HepG2 (cell line): ENCODE results near the gene TGM1. TPM values are rescaled to one million over a fixed set of nuclear protein-coding genes. Genes with fewer than 3 reads are reported as not detected.
A peak's percentile ranks its signal among the peaks of the same experiment; 100 is the strongest.

ENCODE experiments used
- BRF2 ChIP-seq: sonication (generic); formaldehyde crosslinking; IDR thresholded peaks from 2 replicates; pipeline ENCODE4 v1.8.1; 2022; ENCODE audit warnings: mild to moderate bottlenecking, missing genetic modification reagents
- JARID2 ChIP-seq: sonication (generic); formaldehyde crosslinking; IDR thresholded peaks from 2 replicates; pipeline ENCODE4 v1.8.1; 2023; ENCODE audit warnings: missing genetic modification reagents, inconsistent platforms; ENCODE audit not compliant: insufficient replicate concordance
- KMT2B ChIP-seq: IDR thresholded peaks from 2 replicates; pipeline ENCODE4 v1.6.1; 2016; ENCODE audit warnings: missing genetic modification reagents, missing compliant biosample characterization
- LRRFIP1 ChIP-seq: sonication (generic); formaldehyde crosslinking; conservative IDR thresholded peaks from 2 replicates; pipeline ENCODE4 v1.4.0; 2020; ENCODE audit warnings: missing genetic modification reagents
- MIER3 ChIP-seq: IDR thresholded peaks from 2 replicates; pipeline ENCODE4 v1.6.1; 2016; ENCODE audit warnings: missing compliant biosample characterization, borderline replicate concordance
- NKX3-1 ChIP-seq: sonication (generic); formaldehyde crosslinking; IDR thresholded peaks from 2 replicates; pipeline ENCODE4 v1.5.0; 2020; ENCODE audit warnings: missing genetic modification reagents
- NR2F2 ChIP-seq: IDR thresholded peaks from 2 replicates; pipeline ENCODE4 v1.6.1; 2012; ENCODE audit warnings: low read depth, inconsistent platforms, borderline replicate concordance
- SRF ChIP-seq: IDR thresholded peaks from 2 replicates; pipeline ENCODE4 v1.6.1; 2011; ENCODE audit warnings: mild to moderate bottlenecking, low read depth, low read length, moderate library complexity
- TBP ChIP-seq: sonication (generic); formaldehyde crosslinking; IDR thresholded peaks from 2 replicates; pipeline ENCODE4 v1.5.0; 2020; ENCODE audit warnings: missing genetic modification reagents
- U2AF1 ChIP-seq: fragments of 200-400 bp; formaldehyde crosslinking; optimal IDR thresholded peaks from 2 replicates; pipeline ENCODE3; 2017; ENCODE audit warnings: mild to moderate bottlenecking, low read depth, low read length
- ZNF276 ChIP-seq: sonication (generic); formaldehyde crosslinking; IDR thresholded peaks from 2 replicates; pipeline ENCODE4 v1.4.0; 2020; ENCODE audit warnings: mild to moderate bottlenecking, low read depth, missing genetic modification reagents
- ZNF282 ChIP-seq: fragments of 450-650 bp; IDR thresholded peaks from 2 replicates; pipeline ENCODE4 v1.6.1; 2018; ENCODE audit not compliant: partially characterized antibody
- ZNF343 ChIP-seq: sonication (generic); formaldehyde crosslinking; IDR thresholded peaks from 2 replicates; pipeline ENCODE4 v1.4.0; 2020; ENCODE audit warnings: mild to moderate bottlenecking, missing genetic modification reagents
- ZNF704 ChIP-seq: sonication (generic); formaldehyde crosslinking; IDR thresholded peaks from 2 replicates; pipeline ENCODE4 v1.8.1; 2023; ENCODE audit warnings: mild to moderate bottlenecking, inconsistent platforms, moderate library complexity, missing genetic modification reagents, borderline replicate concordance
- ZZZ3 ChIP-seq: sonication (generic); formaldehyde crosslinking; IDR thresholded peaks from 2 replicates; pipeline ENCODE4 v1.4.0; 2020; ENCODE audit warnings: missing genetic modification reagents, mild to moderate bottlenecking, borderline replicate concordance
- polyA plus RNA-seq, 8 experiments: library from polyadenylated mRNA; depleted of rRNA in 3 of 8; stranded (reverse) in 7 of 8; unstranded in 1 of 8; fragments of >200 nt; fragmentation: Illumina TruSeq in 4 of 8; extraction: Trizol in 4 of 8; gene quantifications; 2 replicates each; pipeline versions ENCODE4 v1.2.1 to v1.2.3, GENCODE V29; 2011 to 2016; ENCODE audit warnings: low read depth in 4 of 8, missing spikeins in 1 of 8, mixed read lengths in 1 of 8; ENCODE audit not compliant: insufficient read depth in 1 of 8
- total RNA-seq, 5 experiments: library from RNA; depleted of rRNA; stranded (reverse); fragments of >200 nt; fragmentation: Illumina TruSeq; extraction: Trizol; gene quantifications; 2 replicates each; pipeline ENCODE4 v1.2.3, GENCODE V29; 2016; ENCODE audit warnings: low read depth in 1 of 5
- TF ChIP-seq, protein P1 (sequence below): sonication (generic); formaldehyde crosslinking; IDR thresholded peaks from 2 replicates; pipeline ENCODE4 v1.5.1; 2020; ENCODE audit warnings: missing genetic modification reagents, mild to moderate bottlenecking, borderline replicate concordance
- TF ChIP-seq, protein P2 (sequence below): sonication (generic); formaldehyde crosslinking; IDR thresholded peaks from 2 replicates; pipeline ENCODE4 v1.8.0; 2022; ENCODE audit warnings: mild to moderate bottlenecking, missing genetic modification reagents, moderate library complexity
- TF ChIP-seq, protein P3 (sequence below): sonication (generic); IDR thresholded peaks from 2 replicates; pipeline ENCODE4 v1.6.1; 2016; ENCODE audit warnings: low read depth, borderline replicate concordance

Gene TGM1
- total and polyA plus RNA-seq, 2 of the 13 experiments (the other 11 are each of a cell fraction or from before 2014, with no cell fraction given), result 3.2 to 10.6 TPM

DNA sequence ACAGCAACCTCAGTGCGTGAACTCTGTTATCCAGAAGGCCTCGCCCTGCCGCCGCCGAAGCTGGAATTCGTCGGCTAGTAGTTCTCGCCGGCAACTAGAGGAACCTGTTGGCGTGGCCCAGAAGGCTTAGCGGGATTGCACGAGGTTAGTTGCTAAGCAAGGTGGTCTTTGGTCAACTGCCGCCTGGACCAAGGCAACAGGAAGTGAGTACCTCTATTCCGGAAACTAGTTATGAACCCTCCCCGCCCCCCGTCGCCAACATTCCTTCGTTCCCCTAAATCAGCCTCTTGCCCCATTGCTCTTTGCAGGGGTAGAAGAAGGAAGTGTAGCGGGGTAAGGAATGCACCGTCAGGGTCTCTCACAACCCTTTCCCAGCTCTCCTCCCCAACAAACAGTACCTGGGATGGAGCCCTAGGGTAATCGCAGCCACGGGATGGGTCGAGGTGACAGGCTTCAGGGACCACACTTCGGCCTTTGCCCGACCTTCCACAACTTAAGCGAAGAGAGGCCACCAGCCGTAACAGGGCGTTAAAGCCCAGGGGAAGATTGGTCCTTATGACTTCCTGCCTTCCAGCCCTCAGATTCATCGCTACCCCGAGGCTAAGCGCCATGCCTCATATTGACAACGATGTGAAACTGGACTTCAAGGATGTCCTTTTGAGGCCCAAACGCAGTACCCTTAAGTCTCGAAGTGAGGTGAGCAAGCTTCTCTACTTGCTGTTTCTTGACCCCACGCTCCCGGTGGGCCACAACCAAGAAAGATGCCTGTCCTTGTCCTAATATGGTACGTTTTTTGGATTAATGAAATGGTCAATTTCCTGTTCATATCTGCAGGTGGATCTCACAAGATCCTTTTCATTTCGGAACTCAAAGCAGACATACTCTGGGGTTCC is 30.1 kb downstream of the TGM1 start, which contains the start of gene GMPR2 (continued):
- TF ChIP-seq, protein P1, sequence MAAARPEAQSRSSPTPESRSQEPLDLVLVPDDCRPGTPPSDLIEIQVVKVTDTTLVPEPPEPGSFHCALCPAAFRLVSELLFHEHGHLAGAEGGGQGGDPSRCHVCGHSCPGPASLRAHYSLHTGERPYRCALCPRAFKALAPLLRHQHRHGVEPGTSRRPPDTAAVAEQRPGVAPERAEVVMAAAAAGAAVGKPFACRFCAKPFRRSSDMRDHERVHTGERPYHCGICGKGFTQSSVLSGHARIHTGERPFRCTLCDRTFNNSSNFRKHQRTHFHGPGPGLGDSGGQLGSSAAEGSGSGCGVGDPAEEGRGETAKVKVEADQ (CRISPR knock-in tag), result peak; percentile 96
- peak; percentile 90; the same call in 1 of the 2 replicates for TF ChIP-seq KMT2B (CRISPR knock-in tag)
- peak; percentile 93 for TF ChIP-seq NKX3-1 (CRISPR knock-in tag)
- peak; percentile 42; the same call in 1 of the 2 replicates for TF ChIP-seq BRF2 (CRISPR knock-in tag)
- TF ChIP-seq, protein P2, sequence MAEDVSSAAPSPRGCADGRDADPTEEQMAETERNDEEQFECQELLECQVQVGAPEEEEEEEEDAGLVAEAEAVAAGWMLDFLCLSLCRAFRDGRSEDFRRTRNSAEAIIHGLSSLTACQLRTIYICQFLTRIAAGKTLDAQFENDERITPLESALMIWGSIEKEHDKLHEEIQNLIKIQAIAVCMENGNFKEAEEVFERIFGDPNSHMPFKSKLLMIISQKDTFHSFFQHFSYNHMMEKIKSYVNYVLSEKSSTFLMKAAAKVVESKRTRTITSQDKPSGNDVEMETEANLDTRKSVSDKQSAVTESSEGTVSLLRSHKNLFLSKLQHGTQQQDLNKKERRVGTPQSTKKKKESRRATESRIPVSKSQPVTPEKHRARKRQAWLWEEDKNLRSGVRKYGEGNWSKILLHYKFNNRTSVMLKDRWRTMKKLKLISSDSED (CRISPR knock-in tag), result no peak
- TF ChIP-seq ZNF276 (CRISPR knock-in tag), result peak; percentile 50; the same call in 1 of the 2 replicates
- no peak for TF ChIP-seq ZNF282
- TF ChIP-seq ZNF343, result peak; percentile 95
- TF ChIP-seq LRRFIP1 (CRISPR knock-in tag), result 0 out of 2 replicates have a peak, but pooled peaks have one; percentile 22
- TF ChIP-seq JARID2 (CRISPR knock-in tag), result peak; percentile 79
- TF ChIP-seq, protein P3, sequence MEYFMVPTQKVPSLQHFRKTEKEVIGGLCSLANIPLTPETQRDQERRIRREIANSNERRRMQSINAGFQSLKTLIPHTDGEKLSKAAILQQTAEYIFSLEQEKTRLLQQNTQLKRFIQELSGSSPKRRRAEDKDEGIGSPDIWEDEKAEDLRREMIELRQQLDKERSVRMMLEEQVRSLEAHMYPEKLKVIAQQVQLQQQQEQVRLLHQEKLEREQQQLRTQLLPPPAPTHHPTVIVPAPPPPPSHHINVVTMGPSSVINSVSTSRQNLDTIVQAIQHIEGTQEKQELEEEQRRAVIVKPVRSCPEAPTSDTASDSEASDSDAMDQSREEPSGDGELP, result peak; percentile 43; the same call in 1 of the 2 replicates
- TF ChIP-seq TBP (CRISPR knock-in tag), result no peak; the same call in 1 of the 2 replicates
- peak; percentile 96 for TF ChIP-seq U2AF1
- TF ChIP-seq MIER3 (CRISPR knock-in tag), result peak; percentile 82; the same call in 1 of the 2 replicates
- no peak for TF ChIP-seq SRF
- peak; percentile 86 for TF ChIP-seq ZNF704 (CRISPR knock-in tag)
- TF ChIP-seq ZZZ3 (CRISPR knock-in tag), result peak; percentile 61; the same call in 1 of the 2 replicates
- TF ChIP-seq NR2F2, result no peak
